Measurements from ENCODE around the gene RALY.
A peak's percentile ranks its signal among the peaks of the same experiment; 100 is the strongest.

Gene RALY

GRCh38 chr20:34052414-34052813 lies 58.7 kb downstream of the RALY start:
- DNase-seq: no peak

GRCh38 chr20:34055290-34055689 lies 61.6 kb downstream of the RALY start:
- no peak for DNase-seq

- DNase-seq: no peak
Measured at GRCh38 chr20:34058831-34059230, 65.1 kb downstream of the RALY start.

GRCh38 chr20:34060970-34061369 lies 67.3 kb downstream of the RALY start:
- DNase-seq: no peak

GRCh38 chr20:34061695-34062094 lies 68.0 kb downstream of the RALY start:
- no peak for DNase-seq

- no peak for DNase-seq
Measured at GRCh38 chr20:34062570-34063482, 69.1 kb downstream of the RALY start.

- no peak for DNase-seq
Measured at GRCh38 chr20:34064286-34064685, 70.6 kb downstream of the RALY start.

GRCh38 chr20:34065260-34065659 lies 71.5 kb downstream of the RALY start:
- DNase-seq: no peak

GRCh38 chr20:34066476-34067090 lies 72.9 kb downstream of the RALY start:
- no peak for DNase-seq

GRCh38 chr20:34068001-34068400 lies 74.3 kb downstream of the RALY start:
- no peak for DNase-seq

GRCh38 chr20:34069341-34070078 lies 75.8 kb downstream of the RALY start:
- peak; percentile 91 for DNase-seq

- no peak for DNase-seq
Measured at GRCh38 chr20:34070079-34070439, 76.3 kb downstream of the RALY start.

- DNase-seq: no peak
Measured at GRCh38 chr20:34070859-34071258, 77.1 kb downstream of the RALY start.

- no peak for DNase-seq
Measured at GRCh38 chr20:34072076-34072475, 78.4 kb downstream of the RALY start.

- DNase-seq: no peak
Measured at GRCh38 chr20:34072778-34073177, 79.1 kb downstream of the RALY start.

- DNase-seq: no peak
Measured at GRCh38 chr20:34074101-34074760, 80.5 kb downstream of the RALY start.

- DNase-seq: no peak
Measured at GRCh38 chr20:34075647-34076046, 81.9 kb downstream of the RALY start.

GRCh38 chr20:34076952-34077351 lies 83.2 kb downstream of the RALY start:
- DNase-seq: no peak

GRCh38 chr20:34078540-34078939 lies 84.8 kb downstream of the RALY start:
- no peak for DNase-seq

GRCh38 chr20:34079818-34080217 lies 86.1 kb downstream of the RALY start:
- no peak for DNase-seq

- DNase-seq: no peak
Measured at GRCh38 chr20:34082232-34082887, 88.6 kb downstream of the RALY start.

GRCh38 chr20:34083137-34083536 lies 89.4 kb downstream of the RALY start:
- no peak for DNase-seq

GRCh38 chr20:34083781-34084180 lies 90.1 kb downstream of the RALY start:
- no peak for DNase-seq
